Esophagus (tissue), 2 donors: ENCODE data around the gene ZP1. TPM values are rescaled to one million over a fixed set of nuclear protein-coding genes. Genes with fewer than 3 reads are reported as not detected.

Experiments used
- H3K27ac ChIP-seq, 2 donors: one replicate each; pipeline ENCODE4 v1.5.1; 2013; ENCODE audit warnings: low read depth in 2 of 2, mild to moderate bottlenecking in 2 of 2, inconsistent platforms in 1 of 2, low read length in 1 of 2, moderate library complexity in 1 of 2
- H3K27me3 ChIP-seq, 2 donors: one replicate each; pipeline ENCODE4 v1.6.1; 2013; ENCODE audit warnings: low read length in 2 of 2, control low read depth in 1 of 2, mild to moderate bottlenecking in 1 of 2; ENCODE audit not compliant: insufficient read depth in 2 of 2, control insufficient read depth in 1 of 2
- H3K36me3 ChIP-seq, 2 donors: one replicate each; pipeline ENCODE4 v1.6.1; 2013; ENCODE audit warnings: low read length in 1 of 2; ENCODE audit not compliant: control insufficient read depth in 2 of 2, insufficient read depth in 2 of 2
- H3K4me1 ChIP-seq, 2 donors: one replicate each; pipeline ENCODE4 v1.6.1; 2013; ENCODE audit warnings: low read length in 1 of 2; ENCODE audit not compliant: control insufficient read depth in 2 of 2, insufficient read depth in 2 of 2
- H3K4me3 ChIP-seq, 2 donors: one replicate each; pipeline ENCODE4 v1.5.1; 2013; ENCODE audit warnings: low read length in 2 of 2, mild to moderate bottlenecking in 2 of 2, low read depth in 1 of 2, moderate library complexity in 1 of 2
- H3K9me3 ChIP-seq, 2 donors: one replicate each; pipeline ENCODE4 v1.6.1; 2013; ENCODE audit warnings: mild to moderate bottlenecking in 2 of 2, low read depth in 1 of 2, low read length in 1 of 2, moderate library complexity in 1 of 2; ENCODE audit not compliant: control insufficient read depth in 2 of 2, insufficient read depth in 1 of 2
- WGBS, 2 donors: extraction: QIAGEN DNeasy Blood & Tissue Kit; methylation state at CpG; one replicate each; pipeline ENCODE4 v1.1.7; 2013; 5-methylcytosine and 5-hydroxymethylcytosine counted together
- polyA plus RNA-seq, 2 donors: library from polyadenylated mRNA; stranded (reverse); fragments of 200-250 nt; gene quantifications; one replicate each; pipeline ENCODE4 v1.2.3, GENCODE V29; 2013
- donor health status: healthy with polysubstance abuse.
- donor health status: Bipolar disorder and iron deficiency.

The ZP1 gene
- polyA plus RNA-seq, 2 donors = 0.06 to 0.08 TPM

DNA sequence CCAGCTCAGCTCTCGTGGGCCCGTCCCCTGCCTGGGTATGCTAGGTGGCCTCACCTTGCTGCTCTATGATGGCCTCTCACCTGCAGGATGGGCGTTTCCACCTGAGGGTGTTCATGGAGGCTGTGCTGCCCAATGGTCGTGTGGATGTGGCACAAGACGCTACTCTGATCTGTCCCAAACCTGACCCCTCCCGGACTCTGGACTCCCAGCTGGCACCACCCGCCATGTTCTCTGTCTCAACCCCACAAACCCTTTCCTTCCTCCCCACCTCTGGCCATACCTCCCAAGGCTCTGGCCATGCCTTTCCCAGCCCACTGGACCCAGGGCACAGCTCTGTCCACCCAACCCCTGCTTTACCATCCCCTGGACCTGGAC is 2.1 kb downstream of the ZP1 start:
- Histone ChIP-seq H3K4me1 (peaks cover 3 to 10% of the 10 kb centered on the region in 2 donors), H3K36me3 (no peaks in the 10 kb centered on the region), H3K27ac (no peak overlapping the region), H3K9me3 (no peaks in the 10 kb centered on the region), H3K27me3 (no peaks in the 10 kb centered on the region), H3K4me3 (no peak overlapping the region)
- 93 to 94% methylated on average over 7 of the region's 7 CpGs for WGBS, 2 donors

GRCh38 chr11:60870276-60870675 is 2.9 kb downstream of the ZP1 start:
- Histone ChIP-seq H3K27me3 (no peaks in the 10 kb centered on the region), H3K4me3 (no peak overlapping the region)
- WGBS, 2 donors = 62 to 63% methylated on average over 3 of the region's 3 CpGs

GRCh38 chr11:60870733-60871377 is 3.5 kb downstream of the ZP1 start:
- Histone ChIP-seq H3K36me3 (no peaks in the 10 kb centered on the region), H3K27me3 (no peaks in the 10 kb centered on the region), H3K4me1 (peaks cover 5 to 10% of the 10 kb centered on the region in 2 donors), H3K27ac (no peak overlapping the region), H3K9me3 (no peaks in the 10 kb centered on the region), H3K4me3 (no peak overlapping the region)
- WGBS, 2 donors = 82 to 86% methylated on average over 13 of the region's 13 CpGs

More at GRCh38 chr11:60870276-60870675, 2.9 kb downstream of the ZP1 start:
- no peaks in the 10 kb centered on the region for H3K36me3 ChIP-seq
- H3K9me3 ChIP-seq = no peaks in the 10 kb centered on the region
- H3K27ac ChIP-seq = no peak overlapping the region
- peaks cover 5 to 10% of the 10 kb centered on the region in 2 donors for H3K4me1 ChIP-seq

DNA sequence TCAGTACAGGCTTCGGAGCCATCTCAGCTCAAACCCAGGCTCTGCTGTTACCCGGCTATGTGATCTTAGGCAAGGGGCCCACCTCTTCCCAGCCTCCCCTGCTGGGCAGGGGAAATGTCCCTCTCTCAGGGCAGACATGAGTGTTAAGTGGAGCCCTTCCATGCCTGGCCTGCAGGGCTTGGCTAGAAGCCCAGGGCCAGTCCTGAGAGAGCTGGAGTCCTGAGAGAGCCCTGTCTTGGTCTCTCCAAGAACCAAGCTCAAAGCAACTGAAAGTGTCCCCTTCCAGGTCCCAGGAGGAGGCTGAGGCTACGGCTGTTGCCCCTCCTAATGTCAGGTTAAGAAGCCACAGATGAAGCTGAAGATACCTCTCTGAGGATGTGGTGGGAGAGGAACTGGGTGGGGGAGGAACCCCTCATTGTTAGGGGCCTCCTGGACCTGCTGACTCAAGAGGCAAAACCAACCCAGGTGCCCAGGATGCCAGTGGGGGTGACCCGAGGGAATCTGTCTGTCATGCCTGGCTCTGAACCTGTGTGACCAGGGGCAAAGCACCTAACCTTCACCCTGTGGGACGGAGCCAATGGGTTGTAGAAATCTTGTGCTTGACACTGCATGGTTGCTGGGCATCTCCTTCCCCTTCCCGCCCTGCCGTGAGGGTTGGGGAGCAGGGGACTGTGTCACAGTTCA is 4.2 kb downstream of the ZP1 start:
- Histone ChIP-seq H3K27me3 (no peaks in the 10 kb centered on the region), H3K36me3 (no peaks in the 10 kb centered on the region), H3K4me1 (peaks cover 5 to 10% of the 10 kb centered on the region in 2 donors), H3K27ac (no peak overlapping the region), H3K4me3 (no peak overlapping the region), H3K9me3 (no peaks in the 10 kb centered on the region)
- WGBS, 2 donors = 81% methylated on average over 7 of the region's 7 CpGs

DNA sequence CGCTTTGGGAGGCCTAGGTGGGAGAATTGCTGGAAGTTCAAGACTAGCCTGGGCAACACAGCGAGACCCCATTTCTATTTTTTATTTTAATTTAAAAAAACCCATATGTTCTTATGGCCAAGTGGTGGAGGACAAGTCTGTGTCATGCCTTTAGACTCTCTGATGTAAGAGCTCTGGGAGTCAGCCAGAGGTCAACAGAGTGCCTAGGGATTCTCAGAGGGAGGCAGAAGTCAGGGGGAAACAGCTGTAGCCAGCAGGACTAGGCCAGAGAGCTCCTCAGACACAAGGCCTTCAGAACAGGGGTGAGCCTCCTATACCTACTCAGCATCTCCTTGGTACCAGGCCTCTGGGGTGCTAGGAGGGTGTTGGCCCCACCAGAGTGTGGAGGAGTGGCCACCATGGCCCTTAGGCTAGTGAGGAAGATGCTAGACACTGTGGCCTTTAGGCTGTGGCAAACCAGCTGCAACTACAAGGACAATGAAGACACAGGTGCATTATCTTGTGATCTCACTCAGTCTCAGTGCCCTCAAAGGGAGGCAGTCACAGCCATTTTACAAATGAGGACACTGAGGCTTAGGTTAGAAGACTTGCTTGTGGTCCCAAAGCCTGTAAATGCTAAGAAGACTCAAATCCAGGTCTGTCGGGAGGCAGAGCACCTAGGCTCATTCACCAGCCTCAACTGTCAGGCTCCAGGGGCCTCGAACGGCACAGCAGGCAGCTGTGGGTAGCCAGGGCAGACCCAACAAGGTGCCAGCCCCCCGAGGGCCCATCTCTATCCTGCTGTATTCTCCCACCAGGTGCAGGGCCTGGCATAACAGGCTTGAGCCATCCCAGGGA is 5.0 kb downstream of the ZP1 start:
- Histone ChIP-seq H3K4me3 (no peak overlapping the region), H3K36me3 (no peaks in the 10 kb centered on the region), H3K9me3 (no peaks in the 10 kb centered on the region), H3K27ac (no peak overlapping the region), H3K4me1 (peaks cover 2 to 5% of the 10 kb centered on the region in 2 donors), H3K27me3 (no peaks in the 10 kb centered on the region)
- 91% methylated on average over 6 of the region's 6 CpGs for whole genome bisulfite sequencing, 2 donors

- H3K27ac ChIP-seq = no peak overlapping the region
- no peaks in the 10 kb centered on the region for H3K36me3 ChIP-seq
- no peaks in the 10 kb centered on the region for H3K27me3 ChIP-seq
- H3K9me3 ChIP-seq = no peaks in the 10 kb centered on the region
- H3K4me3 ChIP-seq = no peak overlapping the region
- H3K4me1 ChIP-seq = peaks cover 2 to 5% of the 10 kb centered on the region in 2 donors
- 66 to 75% methylated on average over 16 of the region's 16 CpGs for WGBS, 2 donors
Observed at GRCh38 chr11:60872961-60873524, 5.7 kb downstream of the ZP1 start.

- no peaks in the 10 kb centered on the region for H3K36me3 ChIP-seq
- peaks cover 2 to 5% of the 10 kb centered on the region in 2 donors for H3K4me1 ChIP-seq
- H3K27me3 ChIP-seq = no peaks in the 10 kb centered on the region
- H3K9me3 ChIP-seq = no peaks in the 10 kb centered on the region
- H3K27ac ChIP-seq = no peak overlapping the region
- WGBS, 2 donors = 81 to 85% methylated on average over 12 of the region's 12 CpGs
- no peak overlapping the region for H3K4me3 ChIP-seq
Observed at GRCh38 chr11:60873533-60873932, 6.2 kb downstream of the ZP1 start.

DNA sequence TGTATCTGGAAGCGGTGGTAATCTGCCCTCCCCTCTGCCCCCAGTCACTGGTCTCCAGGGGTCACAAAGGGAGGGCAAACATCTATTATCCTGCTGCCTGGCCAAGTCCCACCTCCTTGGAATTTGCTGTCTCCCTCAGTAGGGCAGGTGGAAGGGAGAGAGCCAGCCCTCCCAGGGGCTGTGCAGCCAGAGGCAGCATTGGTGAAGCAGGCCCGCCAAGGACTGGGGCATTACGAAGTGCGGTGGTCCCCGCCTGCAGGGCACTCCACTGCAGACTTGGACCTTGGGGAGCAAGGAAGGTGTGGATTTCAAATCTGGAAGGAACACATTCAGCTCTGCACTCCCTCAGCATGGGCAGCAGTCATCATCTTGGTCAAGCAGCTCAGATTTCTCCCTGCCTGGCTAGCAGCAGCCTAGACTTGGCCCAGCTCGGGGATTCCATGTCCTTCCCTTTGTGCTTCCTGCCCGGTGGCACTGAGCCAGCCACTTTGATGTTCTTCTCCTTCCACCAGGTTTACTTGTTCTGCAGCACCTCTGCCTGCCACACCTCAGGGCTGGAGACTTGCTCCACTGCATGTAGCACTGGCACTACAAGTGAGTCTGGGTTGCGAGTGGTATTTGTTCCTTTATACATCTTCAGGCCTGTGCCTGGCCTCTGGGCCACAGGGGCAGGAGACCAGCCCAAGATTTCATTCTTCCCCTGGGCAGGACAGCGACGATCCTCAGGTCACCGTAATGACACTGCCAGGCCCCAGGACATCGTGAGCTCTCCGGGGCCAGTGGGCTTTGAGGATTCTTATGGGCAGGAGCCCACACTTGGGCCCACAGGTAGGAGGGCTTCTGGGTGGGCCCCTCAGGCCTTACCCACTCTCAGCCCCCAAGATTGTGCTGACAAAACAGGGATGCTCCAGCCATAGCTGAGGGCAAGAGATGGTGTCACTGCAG is 7.4 kb downstream of the ZP1 start:
- peaks cover 2 to 5% of the 10 kb centered on the region in 2 donors for H3K4me1 ChIP-seq
- 90% methylated on average over 13 of the region's 13 CpGs for WGBS, 2 donors
- no peaks in the 10 kb centered on the region for H3K9me3 ChIP-seq

More for the DNA sequence above, 7.4 kb downstream of the ZP1 start:
- H3K36me3 ChIP-seq = peaks cover 0 to 2% of the 10 kb centered on the region in 2 donors
- H3K27me3 ChIP-seq = no peaks in the 10 kb centered on the region
- H3K4me3 ChIP-seq = no peak overlapping the region
- H3K27ac ChIP-seq = no peak overlapping the region
